Caco-2 (cell line): ENCODE data around the gene CEP131. TPM values are rescaled to one million over a fixed set of nuclear protein-coding genes. Genes with fewer than 3 reads are reported as not detected.

ENCODE experiments used
- BruUV-seq: library from RNA; stranded (reverse); fragments of 400-500 nt; replicated peaks from 2 replicates; lab custom pipeline; 2021; lab: Mats Ljungman, UMichigan
- CTCF ChIA-PET: fragments of 300-600 bp; sonication (Branson Sonifier 250); formaldehyde crosslinking; loops from one replicate; lab custom pipeline; 2022; ENCODE audit warnings: antibody characterized with exemption; lab: Charles Lee
- POLR2A ChIA-PET: fragments of 300-600 bp; sonication (Branson Sonifier 250); formaldehyde crosslinking; loops from one replicate; lab custom pipeline; 2022; ENCODE audit warnings: antibody characterized with exemption; lab: Charles Lee
- DNase-seq, 2 experiments: peaks; one replicate each; pipeline versions ENCODE4 v3.0.0 to v3.0.0-alpha.2; 2020 to 2022
- H3K27me3 ChIP-seq: replicated peaks from 2 replicates; pipeline ENCODE4 v1.6.0; 2011; ENCODE audit warnings: low read length; ENCODE audit not compliant: control insufficient read depth, insufficient read depth
- H3K36me3 ChIP-seq: 2 replicates; pipeline ENCODE4 v1.5.1; 2011; ENCODE audit warnings: low read length; ENCODE audit not compliant: control insufficient read depth, insufficient read depth
- H3K4me1 ChIP-seq: fragments of 250-450 bp; sonication (Bioruptor Pico); 2 replicates; pipeline ENCODE4 v1.5.1; 2020; ENCODE audit warnings: mild to moderate bottlenecking
- H3K4me3 ChIP-seq: 2 replicates; pipeline ENCODE4 v1.5.1; 2011; ENCODE audit warnings: low read depth, mild to moderate bottlenecking, control low read depth, low read length
- H3K9me3 ChIP-seq: fragments of 250-450 bp; sonication (Bioruptor Pico); 2 replicates; pipeline ENCODE4 v1.5.1; 2020; ENCODE audit warnings: mild to moderate bottlenecking, moderate library complexity
- H3K27ac Mint-ChIP-seq: one replicate; pipeline ENCODE4 v1.8.0; 2022; ENCODE audit warnings: mixed read lengths; ENCODE audit not compliant: unreplicated experiment
- H3K27me3 Mint-ChIP-seq: one replicate; pipeline ENCODE4 v1.8.0; 2022; ENCODE audit warnings: mixed read lengths; ENCODE audit not compliant: insufficient read depth, unreplicated experiment
- H3K36me3 Mint-ChIP-seq: one replicate; pipeline ENCODE4 v1.8.0; 2022; ENCODE audit warnings: mild to moderate bottlenecking, mixed read lengths; ENCODE audit not compliant: insufficient read depth, unreplicated experiment
- H3K4me1 Mint-ChIP-seq: one replicate; pipeline ENCODE4 v1.8.0; 2022; ENCODE audit warnings: low read depth, mixed read lengths; ENCODE audit not compliant: unreplicated experiment
- H3K4me3 Mint-ChIP-seq: one replicate; pipeline ENCODE4 v1.8.0; 2022; ENCODE audit warnings: mild to moderate bottlenecking, moderate library complexity, mixed read lengths; ENCODE audit not compliant: unreplicated experiment
- H3K9me3 Mint-ChIP-seq: one replicate; pipeline ENCODE4 v1.8.0; 2022; ENCODE audit warnings: mixed read lengths; ENCODE audit not compliant: unreplicated experiment
- intact Hi-C: fragments of 100-400 bp; cut with micrococcal nuclease; formaldehyde crosslinking; loops from one replicate; pipeline ENCODE4 v1.10.0; 2022; ENCODE audit not compliant: unreplicated experiment
- total RNA-seq: library from RNA; stranded (reverse); gene quantifications from 2 replicates; pipeline ENCODE4 v1.2.3, GENCODE V29; 2022
- TF ChIP-seq, protein P1 (sequence below), 2 experiments: fragments of 200-600 bp in 1 of 2; IDR thresholded peaks; 1 replicate in 1 of 2; 2 replicates in 1 of 2; pipeline versions ENCODE4 v1.5.1 to v1.8.0; 2011 to 2022; ENCODE audit warnings: antibody characterized with exemption in 1 of 2, control low read depth in 1 of 2, inconsistent platforms in 1 of 2, low read depth in 1 of 2, low read length in 1 of 2, mild to moderate bottlenecking in 1 of 2, moderate library complexity in 1 of 2; ENCODE audit not compliant: insufficient read depth in 1 of 2, severe bottlenecking in 1 of 2, unreplicated experiment in 1 of 2

Gene CEP131
- total RNA-seq, 1 experiment from 2014 or later = 28.4 TPM

GRCh38 chr17:81169870-81170309, 52.9 kb downstream of the CEP131 start:
- Mint-ChIP-seq H3K27ac (no peak overlapping the region), H3K4me1 (no peaks in the 10 kb centered on the region), H3K9me3 (no peaks in the 10 kb centered on the region), H3K4me3 (no peak overlapping the region), H3K27me3 (no peaks in the 10 kb centered on the region), H3K36me3 (peaks cover 8% of the 10 kb centered on the region)
- H3K9me3 ChIP-seq = peaks cover under 1% of the 10 kb centered on the region
- no peak for DNase-seq
- ChIA-PET POLR2A (no interaction called here), CTCF (no interaction called here)
- intact Hi-C loops = no loop called here
- TF ChIP-seq, protein P1, sequence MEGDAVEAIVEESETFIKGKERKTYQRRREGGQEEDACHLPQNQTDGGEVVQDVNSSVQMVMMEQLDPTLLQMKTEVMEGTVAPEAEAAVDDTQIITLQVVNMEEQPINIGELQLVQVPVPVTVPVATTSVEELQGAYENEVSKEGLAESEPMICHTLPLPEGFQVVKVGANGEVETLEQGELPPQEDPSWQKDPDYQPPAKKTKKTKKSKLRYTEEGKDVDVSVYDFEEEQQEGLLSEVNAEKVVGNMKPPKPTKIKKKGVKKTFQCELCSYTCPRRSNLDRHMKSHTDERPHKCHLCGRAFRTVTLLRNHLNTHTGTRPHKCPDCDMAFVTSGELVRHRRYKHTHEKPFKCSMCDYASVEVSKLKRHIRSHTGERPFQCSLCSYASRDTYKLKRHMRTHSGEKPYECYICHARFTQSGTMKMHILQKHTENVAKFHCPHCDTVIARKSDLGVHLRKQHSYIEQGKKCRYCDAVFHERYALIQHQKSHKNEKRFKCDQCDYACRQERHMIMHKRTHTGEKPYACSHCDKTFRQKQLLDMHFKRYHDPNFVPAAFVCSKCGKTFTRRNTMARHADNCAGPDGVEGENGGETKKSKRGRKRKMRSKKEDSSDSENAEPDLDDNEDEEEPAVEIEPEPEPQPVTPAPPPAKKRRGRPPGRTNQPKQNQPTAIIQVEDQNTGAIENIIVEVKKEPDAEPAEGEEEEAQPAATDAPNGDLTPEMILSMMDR (IDR thresholded peaks at IDR 0.05; ENCODE audit: insufficient read depth in 1 of 2, low read depth in 1 of 2, low read length in 1 of 2, severe bottlenecking in 1 of 2, unreplicated experiment in 1 of 2) = no peak
- H3K4me1 ChIP-seq = peaks cover 14% of the 10 kb centered on the region
- no peak overlapping the region for H3K4me3 ChIP-seq
- H3K27me3 ChIP-seq = no peaks in the 10 kb centered on the region
- no peaks in the 10 kb centered on the region for H3K36me3 ChIP-seq
- no TSS peak for BruUV-seq

- peaks cover 22% of the 10 kb centered on the region for H3K4me1 ChIP-seq
- intact Hi-C loops = no loop called here
- H3K27me3 ChIP-seq = no peaks in the 10 kb centered on the region
- TF ChIP-seq, protein P1 (IDR thresholded peaks at IDR 0.05; ENCODE audit: insufficient read depth in 1 of 2, low read depth in 1 of 2, low read length in 1 of 2, severe bottlenecking in 1 of 2, unreplicated experiment in 1 of 2) = no peak
- Mint-ChIP-seq H3K4me1 (no peaks in the 10 kb centered on the region), H3K4me3 (peak overlapping the region; percentile 4), H3K27ac (no peak overlapping the region), H3K27me3 (no peaks in the 10 kb centered on the region), H3K9me3 (no peaks in the 10 kb centered on the region), H3K36me3 (peaks cover 8% of the 10 kb centered on the region)
- H3K4me3 ChIP-seq = no peak overlapping the region
- H3K9me3 ChIP-seq = no peaks in the 10 kb centered on the region
- no TSS peak for BruUV-seq
- ChIA-PET POLR2A (no interaction called here), CTCF (no interaction called here)
- no peak for DNase-seq
- H3K36me3 ChIP-seq = no peaks in the 10 kb centered on the region
Measured at GRCh38 chr17:81167638-81168037, 55.1 kb downstream of the CEP131 start.

GRCh38 chr17:81167194-81167524, 55.6 kb downstream of the CEP131 start:
- Mint-ChIP-seq H3K36me3 (peaks cover 8% of the 10 kb centered on the region), H3K4me1 (no peaks in the 10 kb centered on the region), H3K4me3 (peak overlapping the region; percentile 4), H3K9me3 (no peaks in the 10 kb centered on the region), H3K27me3 (no peaks in the 10 kb centered on the region), H3K27ac (no peak overlapping the region)
- ChIA-PET CTCF (no interaction called here), POLR2A (no interaction called here)
- intact Hi-C loops = no loop called here
- H3K27me3 ChIP-seq = no peaks in the 10 kb centered on the region
- peaks cover 22% of the 10 kb centered on the region for H3K4me1 ChIP-seq
- no peaks in the 10 kb centered on the region for H3K9me3 ChIP-seq
- no TSS peak for BruUV-seq
- no peaks in the 10 kb centered on the region for H3K36me3 ChIP-seq
- no peak overlapping the region for H3K4me3 ChIP-seq
- TF ChIP-seq, protein P1 (IDR thresholded peaks at IDR 0.05; ENCODE audit: insufficient read depth in 1 of 2, low read depth in 1 of 2, low read length in 1 of 2, severe bottlenecking in 1 of 2, unreplicated experiment in 1 of 2) = no peak
- DNase-seq = no peak
